Endodermal cell (in vitro differentiated cells): ENCODE data around the gene GMPS. TPM values are rescaled to one million over a fixed set of nuclear protein-coding genes. Genes with fewer than 3 reads are reported as not detected.
"Not testable (repeated sequence)": the region's sequence is repeated elsewhere in the genome, so short reads cannot be mapped to it uniquely, and the experiment has no call there.

Experiments
- DNase-seq: peaks from one replicate; pipeline ENCODE4 v3.0.0-alpha.2; 2017
- H3K27ac ChIP-seq: 2 replicates; pipeline ENCODE4 v1.5.1; 2013; ENCODE audit warnings: mild to moderate bottlenecking, low read depth, low read length, moderate library complexity
- H3K27me3 ChIP-seq: 2 replicates; pipeline ENCODE4 v1.6.1; 2013; ENCODE audit warnings: mild to moderate bottlenecking, low read length, moderate library complexity; ENCODE audit not compliant: insufficient read depth, control insufficient read depth, poor library complexity, severe bottlenecking
- H3K36me3 ChIP-seq: 2 replicates; pipeline ENCODE4 v1.7.0; 2013; ENCODE audit warnings: mild to moderate bottlenecking, low read length, moderate library complexity; ENCODE audit not compliant: control insufficient read depth, insufficient read depth
- H3K4me1 ChIP-seq: one replicate; pipeline ENCODE4 v1.7.0; 2013; ENCODE audit warnings: low read length; ENCODE audit not compliant: control insufficient read depth, insufficient read depth
- H3K4me3 ChIP-seq: 2 replicates; pipeline ENCODE4 v1.5.1; 2013; ENCODE audit warnings: mild to moderate bottlenecking, low read length, moderate library complexity
- H3K9ac ChIP-seq: 2 replicates; pipeline ENCODE4 v1.6.1; 2013; ENCODE audit warnings: mild to moderate bottlenecking, low read length, moderate library complexity; ENCODE audit not compliant: poor library complexity, severe bottlenecking; ENCODE audit errors: extremely low read depth
- H3K9me3 ChIP-seq: 2 replicates; pipeline ENCODE4 v1.6.1; 2013; ENCODE audit warnings: mild to moderate bottlenecking, low read length, moderate library complexity; ENCODE audit not compliant: control insufficient read depth
- H3K27ac Mint-ChIP-seq: 2 replicates; pipeline ENCODE4 v1.8.0; 2020; ENCODE audit warnings: mixed read lengths
- H3K27me3 Mint-ChIP-seq: 2 replicates; pipeline ENCODE4 v1.8.0; 2021; ENCODE audit warnings: mild to moderate bottlenecking, mixed read lengths; ENCODE audit not compliant: insufficient read depth
- H3K36me3 Mint-ChIP-seq: 2 replicates; pipeline ENCODE4 v1.8.0; 2020; ENCODE audit warnings: low read depth, mixed read lengths
- H3K4me1 Mint-ChIP-seq: 2 replicates; pipeline ENCODE4 v1.8.0; 2020; ENCODE audit warnings: mixed read lengths
- H3K4me3 Mint-ChIP-seq: 2 replicates; pipeline ENCODE4 v1.8.0; 2020; ENCODE audit warnings: mild to moderate bottlenecking, moderate library complexity, mixed read lengths
- H3K9me3 Mint-ChIP-seq: 2 replicates; pipeline ENCODE4 v1.8.0; 2020; ENCODE audit warnings: mild to moderate bottlenecking, mixed read lengths
- CTCF ChIP-seq: fragments of 200-600 bp; sonication (generic); conservative IDR thresholded peaks from 2 replicates; pipeline ENCODE4 v1.5.0; 2021; ENCODE audit warnings: antibody characterized with exemption, mild to moderate bottlenecking
- WGBS, 2 experiments: methylation state at CpG; one replicate each; pipeline versions ENCODE4 v1.1.5 to v1.1.7; 2013; ENCODE audit warnings: missing lambda C conversion rate in 2 of 2, mixed read lengths in 1 of 2; ENCODE audit not compliant: insufficient coverage in 1 of 2, insufficient read length in 1 of 2; 5-methylcytosine and 5-hydroxymethylcytosine counted together
- total RNA-seq, 2 donors: library from RNA; stranded (reverse); fragmentation: NEBNext Ultra II Directional in 1 of 2; extraction: Animal tissue kit (Norgen Biotek cat#: 25700) in 1 of 2; gene quantifications; 2 replicates in 1 of 2; 3 replicates in 1 of 2; pipeline ENCODE4 v1.2.1, GENCODE V29; 2021

The GMPS gene
- total RNA-seq, 2 donors from 2014 or later: 112 to 138 TPM

- 72 to 81% methylated on average over 2 of the region's 2 CpGs for WGBS, 2 experiments
- H3K9ac ChIP-seq: no peak overlapping the region
- no peak overlapping the region for H3K4me3 ChIP-seq
- no peaks in the 10 kb centered on the region for H3K36me3 Mint-ChIP-seq
- peaks cover 7% of the 10 kb centered on the region for H3K9me3 ChIP-seq
- no peak overlapping the region for H3K4me3 Mint-ChIP-seq
- H3K36me3 ChIP-seq: no peaks in the 10 kb centered on the region
- H3K4me1 Mint-ChIP-seq: no peaks in the 10 kb centered on the region
- H3K27ac ChIP-seq: no peak overlapping the region
- H3K27me3 ChIP-seq: no peaks in the 10 kb centered on the region
- peaks cover 14% of the 10 kb centered on the region for H3K27me3 Mint-ChIP-seq
- H3K9me3 Mint-ChIP-seq: peaks cover 5% of the 10 kb centered on the region
- H3K27ac Mint-ChIP-seq: no peak overlapping the region
- no peaks in the 10 kb centered on the region for H3K4me1 ChIP-seq
- no peak for DNase-seq
- TF ChIP-seq CTCF: peak; percentile 28
Measured at GRCh38 chr3:155859859-155860258, 10.6 kb upstream of the GMPS start.

- H3K27me3 ChIP-seq, H3K4me1 Mint-ChIP-seq, H3K4me3 Mint-ChIP-seq, DNase-seq, H3K9me3 Mint-ChIP-seq, H3K27ac ChIP-seq, H3K9ac ChIP-seq, H3K36me3 ChIP-seq, H3K27ac Mint-ChIP-seq, H3K4me3 ChIP-seq, H3K4me1 ChIP-seq, H3K36me3 Mint-ChIP-seq, H3K9me3 ChIP-seq: not testable (repeated sequence)
- 93 to 94% methylated on average over 4 to 5 of the region's 5 CpGs for WGBS, 2 experiments
- H3K27me3 Mint-ChIP-seq: peaks cover 14% of the 10 kb centered on the region
Measured at GRCh38 chr3:155860424-155860823, 10.0 kb upstream of the GMPS start.

- Histone ChIP-seq H3K9ac (no peak overlapping the region), H3K9me3 (peaks cover 7% of the 10 kb centered on the region), H3K27me3 (no peaks in the 10 kb centered on the region), H3K4me3 (no peak overlapping the region), H3K4me1 (no peaks in the 10 kb centered on the region), H3K27ac (no peak overlapping the region), H3K36me3 (no peaks in the 10 kb centered on the region)
- Mint-ChIP-seq H3K27ac (no peak overlapping the region), H3K9me3 (peaks cover 3% of the 10 kb centered on the region), H3K27me3 (peaks cover 8% of the 10 kb centered on the region), H3K4me1 (no peaks in the 10 kb centered on the region), H3K4me3 (no peak overlapping the region), H3K36me3 (no peaks in the 10 kb centered on the region)
- TF ChIP-seq CTCF: no peak
- WGBS, 2 experiments: 93 to 100% methylated on average over 1 of the region's 2 CpGs
- DNase-seq: no peak
Measured at GRCh38 chr3:155861476-155862183, 8.8 kb upstream of the GMPS start.

GRCh38 chr3:155862290-155862982, 8.0 kb upstream of the GMPS start:
- H3K4me1 Mint-ChIP-seq, H3K36me3 ChIP-seq, H3K27ac ChIP-seq, H3K9ac ChIP-seq, H3K4me3 ChIP-seq, H3K4me3 Mint-ChIP-seq, H3K9me3 ChIP-seq, H3K36me3 Mint-ChIP-seq, H3K27ac Mint-ChIP-seq, H3K9me3 Mint-ChIP-seq, H3K27me3 ChIP-seq, H3K27me3 Mint-ChIP-seq, H3K4me1 ChIP-seq: not testable (repeated sequence)
- DNase-seq: peak; percentile 50
- 85 to 93% methylated on average over 6 to 11 of the region's 12 CpGs for WGBS, 2 experiments
